Endothelial cell of umbilical vein (primary cell): Measurements from ENCODE around the gene CDHR5. TPM values are rescaled to one million over a fixed set of nuclear protein-coding genes. Genes with fewer than 3 reads are reported as not detected.

Source experiments
- BruUV-seq: library from RNA; stranded (reverse); fragments of 400-500 nt; replicated peaks from 2 replicates; lab custom pipeline; 2021; lab: Mats Ljungman, UMichigan
- CTCF ChIA-PET: fragments of 300-600, 350-600 bp; sonication (Branson Sonifier 250); formaldehyde crosslinking; loops from one replicate; lab custom pipeline; 2021; ENCODE audit warnings: antibody characterized with exemption, inconsistent platforms; lab: Charles Lee
- POLR2A ChIA-PET: fragments of 300-600, 350-600 bp; sonication (Branson Sonifier 250); formaldehyde crosslinking; loops from one replicate; lab custom pipeline; 2021; ENCODE audit warnings: antibody characterized with exemption, inconsistent platforms; lab: Charles Lee
- DNase-seq: peaks from one replicate; pipeline ENCODE4 v3.0.0-alpha.2; 2011; ENCODE audit warnings: low read depth, low spot score
- FAIRE-seq: peaks from 2 replicates; lab custom pipeline; 2011; peaks lifted over from hg19 to GRCh38; lab: Jason Lieb, UNC
- H2AFZ ChIP-seq: 2 replicates; pipeline ENCODE4 v1.6.0; 2012; ENCODE audit warnings: low read depth, low read length, control low read depth, inconsistent platforms
- H3K27ac ChIP-seq: 2 replicates; pipeline ENCODE4 v1.5.1; 2011; ENCODE audit warnings: low read depth, mild to moderate bottlenecking, control low read depth, low read length, moderate library complexity; ENCODE audit not compliant: insufficient read depth
- H3K27me3 ChIP-seq, 2 experiments: 2 replicates each; pipeline versions ENCODE4 v1.6.0 to v1.6.1; 2011; ENCODE audit warnings: low read length in 2 of 2, mixed read lengths in 1 of 2; ENCODE audit not compliant: control insufficient read depth in 2 of 2, insufficient read depth in 2 of 2
- H3K36me3 ChIP-seq, 2 experiments: 2 replicates in 1 of 2; 3 replicates in 1 of 2; pipeline ENCODE4 v1.5.1; 2011; ENCODE audit warnings: low read length in 2 of 2, mild to moderate bottlenecking in 1 of 2, moderate library complexity in 1 of 2; ENCODE audit not compliant: control insufficient read depth in 2 of 2, insufficient read depth in 2 of 2; ENCODE audit errors: extremely low read depth in 1 of 2
- H3K4me1 ChIP-seq: 3 replicates; pipeline ENCODE4 v1.5.1; 2011; ENCODE audit warnings: mild to moderate bottlenecking, low read length; ENCODE audit not compliant: control insufficient read depth, insufficient read depth; ENCODE audit errors: extremely low read depth
- H3K4me2 ChIP-seq: 2 replicates; pipeline ENCODE4 v1.6.1; 2011; ENCODE audit warnings: low read length, control low read depth, mixed read lengths; ENCODE audit not compliant: insufficient read depth
- H3K4me3 ChIP-seq, 3 experiments: fragments of 200-600 bp in 1 of 3; sonication (generic), shearing (Covaris generic) in 1 of 3; replicated peaks in 1 of 3; 2 replicates each; pipeline ENCODE4 v1.5.1; 2011 to 2016; ENCODE audit warnings: control low read depth in 3 of 3, low read length in 3 of 3, mild to moderate bottlenecking in 2 of 3, inconsistent platforms in 1 of 3, low read depth in 1 of 3, moderate library complexity in 1 of 3; ENCODE audit not compliant: insufficient read depth in 1 of 3
- H3K79me2 ChIP-seq: 2 replicates; pipeline ENCODE4 v1.6.0; 2012; ENCODE audit warnings: low read length, inconsistent platforms; ENCODE audit not compliant: control insufficient read depth, insufficient read depth
- H3K9ac ChIP-seq: replicated peaks from 2 replicates; pipeline ENCODE3; 2011; ENCODE audit warnings: low read length, control low read depth; ENCODE audit not compliant: insufficient read depth; ENCODE audit errors: extremely low read depth
- H3K9me1 ChIP-seq: replicated peaks from 3 replicates; pipeline ENCODE4 v1.6.0; 2011; ENCODE audit warnings: mild to moderate bottlenecking, low read length; ENCODE audit not compliant: control insufficient read depth, insufficient read depth; ENCODE audit errors: extremely low read depth
- H3K9me3 ChIP-seq: replicated peaks from 2 replicates; pipeline ENCODE4 v1.5.1; 2012; ENCODE audit warnings: low read length, inconsistent platforms; ENCODE audit not compliant: control insufficient read depth, insufficient read depth
- H4K20me1 ChIP-seq: replicated peaks from 2 replicates; pipeline ENCODE3; 2011; ENCODE audit warnings: mild to moderate bottlenecking, low read length; ENCODE audit not compliant: control insufficient read depth, insufficient read depth; ENCODE audit errors: extremely low read depth
- EZH2 ChIP-seq: IDR thresholded peaks from 2 replicates; pipeline ENCODE4 v1.6.1; 2012; ENCODE audit warnings: borderline replicate concordance, low read depth, mild to moderate bottlenecking, moderate library complexity, low read length, inconsistent platforms; ENCODE audit not compliant: severe bottlenecking
- FOS ChIP-seq: IDR thresholded peaks from 2 replicates; pipeline ENCODE4 v1.6.1; 2011; ENCODE audit warnings: mild to moderate bottlenecking, low read length, moderate library complexity, borderline replicate concordance; ENCODE audit not compliant: insufficient read depth
- GATA2 ChIP-seq: IDR thresholded peaks from 2 replicates; pipeline ENCODE4 v1.7.0; 2011; ENCODE audit warnings: low read depth, mild to moderate bottlenecking, moderate library complexity, mixed read lengths, low read length; ENCODE audit not compliant: insufficient read length, insufficient read depth
- JUN ChIP-seq: IDR thresholded peaks from 2 replicates; pipeline ENCODE4 v1.6.1; 2011; ENCODE audit warnings: borderline replicate concordance, low read depth; ENCODE audit not compliant: insufficient read length, insufficient read depth
- POLR2A ChIP-seq: IDR thresholded peaks from 2 replicates; pipeline ENCODE4 v1.6.1; 2012; ENCODE audit warnings: low read depth, mild to moderate bottlenecking, control low read depth, low read length
- POLR2AphosphoS5 ChIP-seq: IDR thresholded peaks from 2 replicates; pipeline ENCODE4 v1.6.1; 2012; ENCODE audit warnings: low read depth, mild to moderate bottlenecking, control low read depth, low read length, moderate library complexity; ENCODE audit not compliant: insufficient read depth
- dilution Hi-C: fragments of 300-500 bp; cut with MboI; formaldehyde crosslinking; loops from one replicate; pipeline ENCODE4 v1.15.0; 2019; ENCODE audit warnings: low sequenced_read_pairs; ENCODE audit not compliant: extremely low pct_ligation_motif_present
- intact Hi-C: fragments of 100-400 bp; cut with micrococcal nuclease; formaldehyde crosslinking; loops from one replicate; pipeline ENCODE4 v1.10.0; 2022
- polyA plus RNA-seq, 4 experiments: library from polyadenylated mRNA; depleted of rRNA in 3 of 4; stranded (reverse) in 3 of 4; unstranded in 1 of 4; fragments of >200 nt; gene quantifications; 2 replicates each; pipeline versions ENCODE4 v1.2.1 to v1.2.3, GENCODE V29; 2011 to 2012; ENCODE audit warnings: missing spikeins in 1 of 4
- total RNA-seq: library from RNA; stranded (reverse); gene quantifications from 2 replicates; pipeline ENCODE4 v1.2.3, GENCODE V29; 2021
- TF ChIP-seq, protein P1 (sequence below): IDR thresholded peaks from 2 replicates; pipeline ENCODE4 v1.6.1; 2011; ENCODE audit not compliant: insufficient read depth, insufficient read length
- TF ChIP-seq, protein P2 (sequence below), 2 donors: IDR thresholded peaks; 1 replicate in 1 of 2; 2 replicates in 1 of 2; pipeline ENCODE4 v1.5.1; 2011; ENCODE audit warnings: low read length in 2 of 2, mild to moderate bottlenecking in 2 of 2, moderate library complexity in 2 of 2, control low read depth in 1 of 2, inconsistent platforms in 1 of 2, low read depth in 1 of 2; ENCODE audit not compliant: insufficient read depth in 1 of 2; ENCODE audit errors: extremely low read depth in 1 of 2

The CDHR5 gene
- total and polyA plus RNA-seq, 2 donors (not counting 3 experiments of a cell fraction or from before 2014, with no cell fraction given): not detected

DNA sequence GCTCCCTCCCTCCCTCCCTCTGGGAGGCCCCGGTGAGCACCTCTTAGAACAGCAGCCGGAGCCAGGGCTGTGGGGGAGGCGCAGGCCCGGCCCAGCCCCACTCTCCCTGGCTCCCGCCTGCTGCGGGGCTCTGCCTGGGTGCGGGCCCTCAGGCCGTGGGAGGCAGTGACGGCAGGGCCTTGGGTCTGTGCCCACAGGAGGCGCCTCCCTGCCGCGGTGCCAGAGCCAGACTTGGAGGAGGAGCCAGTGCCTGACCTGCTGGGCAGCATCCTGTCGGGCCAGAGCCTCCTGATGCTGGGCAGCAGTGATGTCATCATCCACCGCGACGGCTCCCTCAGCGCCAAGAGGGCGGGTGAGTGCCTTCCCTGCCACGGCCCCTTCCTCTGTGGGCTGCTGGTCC, 18.5 kb downstream of the CDHR5 start:
- ChIA-PET CTCF (no interaction called here), POLR2A (no interaction called here)
- no peaks in the 10 kb centered on the region for H3K9me3 ChIP-seq
- no peak overlapping the region for H3K9ac ChIP-seq
- intact Hi-C loops (no loop called here), dilution Hi-C loops (no loop called here)
- H3K27ac ChIP-seq: no peak overlapping the region
- no peak overlapping the region for H2AFZ ChIP-seq
- no peak overlapping the region for H3K4me2 ChIP-seq
- BruUV-seq: no TSS peak
- peaks cover 22 to 74% of the 10 kb centered on the region in 2 experiments for H3K36me3 ChIP-seq
- no peaks in the 10 kb centered on the region for H3K27me3 ChIP-seq
- DNase-seq (no peak), FAIRE-seq (no peak)
- H3K4me1 ChIP-seq: no peaks in the 10 kb centered on the region
- no peaks in the 10 kb centered on the region for H3K79me2 ChIP-seq
- TF ChIP-seq POLR2A (no peak), POLR2AphosphoS5 (no peak), GATA2 (no peak), JUN (no peak)
- TF ChIP-seq, protein P1, sequence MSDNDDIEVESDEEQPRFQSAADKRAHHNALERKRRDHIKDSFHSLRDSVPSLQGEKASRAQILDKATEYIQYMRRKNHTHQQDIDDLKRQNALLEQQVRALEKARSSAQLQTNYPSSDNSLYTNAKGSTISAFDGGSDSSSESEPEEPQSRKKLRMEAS: no peak
- no peaks in the 10 kb centered on the region for H4K20me1 ChIP-seq
- no peak overlapping the region for H3K4me3 ChIP-seq
- no peaks in the 10 kb centered on the region for H3K9me1 ChIP-seq

DNA sequence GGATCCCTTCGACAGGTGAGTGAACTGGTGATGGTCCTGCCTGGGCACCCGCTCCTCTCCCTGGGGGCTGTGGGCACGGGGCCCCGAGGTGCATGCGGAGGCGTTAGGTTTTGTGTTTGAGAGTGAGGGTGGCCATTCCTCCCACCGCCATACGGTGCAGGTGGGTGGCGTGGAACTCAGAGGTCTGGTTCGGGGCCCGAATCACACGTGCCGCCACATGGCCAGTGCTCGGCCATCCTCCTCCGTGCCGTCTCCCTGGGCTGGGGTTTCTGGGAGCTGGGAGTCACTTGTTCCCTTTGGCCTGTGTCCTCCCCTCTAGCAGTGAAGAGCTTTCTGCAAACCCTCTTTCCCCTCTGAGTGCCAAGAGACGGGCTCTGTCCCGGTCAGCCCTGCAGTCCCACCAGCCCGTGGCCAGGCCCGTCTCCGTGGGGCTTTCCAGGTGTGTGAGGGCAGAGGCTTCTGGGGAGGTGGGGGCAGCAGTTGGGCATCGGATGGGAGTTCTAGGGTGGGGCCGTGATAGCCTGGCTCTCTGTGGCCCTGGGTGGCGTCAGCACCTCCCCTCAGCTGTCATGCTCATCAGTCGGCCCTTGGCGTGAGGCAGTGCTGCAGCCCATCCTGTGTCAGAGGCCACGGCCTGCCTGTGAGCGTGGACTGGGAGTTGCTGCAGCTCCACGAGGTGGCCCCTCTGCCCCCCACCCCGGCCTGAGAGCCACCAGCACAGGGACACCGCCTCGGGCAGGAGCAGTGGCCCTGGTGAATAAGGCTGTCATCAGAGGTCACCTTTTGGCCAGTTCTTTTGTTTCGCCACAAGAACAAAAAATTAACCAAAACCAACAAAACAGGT, 19.2 kb downstream of the CDHR5 start:
- Histone ChIP-seq H3K79me2 (no peaks in the 10 kb centered on the region), H3K36me3 (peaks cover 22 to 70% of the 10 kb centered on the region in 2 experiments), H3K9ac (no peak overlapping the region), H3K4me1 (no peaks in the 10 kb centered on the region), H2AFZ (no peak overlapping the region), H3K4me3 (no peak overlapping the region), H3K27ac (no peak overlapping the region), H3K9me3 (no peaks in the 10 kb centered on the region), H4K20me1 (no peaks in the 10 kb centered on the region), H3K27me3 (no peaks in the 10 kb centered on the region), H3K4me2 (no peak overlapping the region), H3K9me1 (no peaks in the 10 kb centered on the region)
- no TSS peak for BruUV-seq
- intact Hi-C loops: no loop called here
- dilution Hi-C loops: no loop called here
- ChIA-PET CTCF (no interaction called here), POLR2A (no interaction called here)
- DNase-seq (no peak), FAIRE-seq (no peak)
- no peak for TF ChIP-seq POLR2A
- TF ChIP-seq, protein P2, sequence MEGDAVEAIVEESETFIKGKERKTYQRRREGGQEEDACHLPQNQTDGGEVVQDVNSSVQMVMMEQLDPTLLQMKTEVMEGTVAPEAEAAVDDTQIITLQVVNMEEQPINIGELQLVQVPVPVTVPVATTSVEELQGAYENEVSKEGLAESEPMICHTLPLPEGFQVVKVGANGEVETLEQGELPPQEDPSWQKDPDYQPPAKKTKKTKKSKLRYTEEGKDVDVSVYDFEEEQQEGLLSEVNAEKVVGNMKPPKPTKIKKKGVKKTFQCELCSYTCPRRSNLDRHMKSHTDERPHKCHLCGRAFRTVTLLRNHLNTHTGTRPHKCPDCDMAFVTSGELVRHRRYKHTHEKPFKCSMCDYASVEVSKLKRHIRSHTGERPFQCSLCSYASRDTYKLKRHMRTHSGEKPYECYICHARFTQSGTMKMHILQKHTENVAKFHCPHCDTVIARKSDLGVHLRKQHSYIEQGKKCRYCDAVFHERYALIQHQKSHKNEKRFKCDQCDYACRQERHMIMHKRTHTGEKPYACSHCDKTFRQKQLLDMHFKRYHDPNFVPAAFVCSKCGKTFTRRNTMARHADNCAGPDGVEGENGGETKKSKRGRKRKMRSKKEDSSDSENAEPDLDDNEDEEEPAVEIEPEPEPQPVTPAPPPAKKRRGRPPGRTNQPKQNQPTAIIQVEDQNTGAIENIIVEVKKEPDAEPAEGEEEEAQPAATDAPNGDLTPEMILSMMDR (IDR thresholded peaks at IDR 0.05; ENCODE audit: extremely low read depth in 1 of 2, insufficient read depth in 1 of 2, low read depth in 1 of 2, low read length in 2 of 2): no peak
- TF ChIP-seq GATA2: no peak
- TF ChIP-seq EZH2: no peak
- TF ChIP-seq FOS: no peak
